ENCODE data around the gene SCCPDH. TPM values are rescaled to one million over a fixed set of nuclear protein-coding genes. Genes with fewer than 3 reads are reported as not detected.
"Not testable (repeated sequence)": the region's sequence is repeated elsewhere in the genome, so short reads cannot be mapped to it uniquely, and the experiment has no call there.

SCCPDH gene
- total and polyA plus RNA-seq, 4 donors, result 59.3 to 69.4 (median 65.4) TPM

DNA sequence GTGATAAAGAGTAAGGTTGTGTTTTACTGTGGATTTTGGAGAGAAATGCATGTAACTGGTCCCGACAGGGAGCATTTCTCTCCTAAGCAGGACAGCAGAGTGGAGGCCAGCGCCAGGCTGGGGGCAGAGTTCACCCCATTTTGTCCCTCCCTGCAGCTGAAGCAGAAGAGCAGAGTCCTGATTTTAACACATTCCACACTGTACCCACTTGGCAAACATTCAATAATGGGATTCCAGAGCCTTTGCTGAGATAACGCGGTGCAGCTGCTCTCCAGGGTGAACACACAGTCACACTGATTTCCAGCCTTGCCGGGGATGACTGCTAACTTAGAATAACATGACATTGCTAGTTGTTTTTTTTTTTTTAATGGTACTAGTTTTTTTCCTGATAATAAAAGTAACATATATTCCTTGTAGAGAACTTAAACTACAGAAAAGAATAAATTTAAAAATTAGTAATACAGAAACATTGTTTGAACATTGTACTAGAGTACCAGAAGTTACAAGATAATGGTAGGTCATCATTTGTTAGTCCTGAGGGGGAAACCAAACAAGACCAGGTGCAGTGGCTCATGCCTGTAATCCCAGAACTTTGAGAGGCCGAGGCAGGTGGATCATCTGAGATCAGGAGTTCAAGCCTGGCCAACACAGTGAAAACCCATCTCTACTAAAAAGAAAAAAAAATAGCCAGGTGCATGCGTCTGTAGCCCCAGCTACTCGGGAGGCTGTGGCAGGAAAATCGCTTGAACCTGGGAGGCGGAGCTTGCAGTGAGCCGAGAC is 77.2 kb downstream of the SCCPDH start:
- H3K4me3 ChIP-seq (ENCODE audit: low read depth, low read length), result no peak overlapping the region

DNA sequence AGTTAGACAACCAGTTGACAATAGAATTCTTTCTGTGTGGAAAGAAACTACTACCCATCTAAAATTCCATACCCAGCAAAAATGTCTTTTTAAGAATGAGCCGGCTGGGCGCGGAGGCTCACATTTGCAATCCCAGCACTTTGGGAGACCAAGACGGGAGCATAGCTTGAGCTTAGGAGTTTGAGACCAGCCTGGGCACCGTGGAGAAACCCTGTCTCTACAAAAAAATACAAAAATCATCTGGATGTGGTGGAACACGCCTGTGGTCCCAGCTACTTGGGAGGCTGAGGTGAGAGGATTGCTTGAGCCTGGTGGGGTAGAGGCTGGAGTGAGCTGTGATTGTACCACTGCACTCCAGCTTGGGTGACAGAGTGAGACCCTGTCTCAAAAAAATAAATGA is 79.2 kb downstream of the SCCPDH start:
- Histone ChIP-seq H3K4me1 (ENCODE audit: control insufficient read depth, insufficient read depth, low read length) (peaks cover 13% of the 10 kb centered on the region), H3K36me3 (ENCODE audit: control insufficient read depth, insufficient read depth, low read length) (no peaks in the 10 kb centered on the region), H3K4me3 (ENCODE audit: low read depth, low read length) (no peak overlapping the region), H3K27ac (ENCODE audit: low read depth, low read length) (no peak overlapping the region), H3K9me3 (ENCODE audit: control insufficient read depth, insufficient read depth, low read length) (no peaks in the 10 kb centered on the region), H3K27me3 (ENCODE audit: control insufficient read depth, insufficient read depth, low read length) (no peaks in the 10 kb centered on the region)
- 98% methylated on average over 5 of the region's 6 CpGs for WGBS (ENCODE audit: insufficient coverage)
- no peak for DNase-seq (ENCODE audit: low read depth in 4 of 6, low spot score in 6 of 6)

More for the DNA sequence above, 77.2 kb downstream of the SCCPDH start:
- Histone ChIP-seq H3K27me3 (ENCODE audit: control insufficient read depth, insufficient read depth, low read length) (no peaks in the 10 kb centered on the region), H3K4me1 (ENCODE audit: control insufficient read depth, insufficient read depth, low read length) (peaks cover 13% of the 10 kb centered on the region), H3K9me3 (ENCODE audit: control insufficient read depth, insufficient read depth, low read length) (no peaks in the 10 kb centered on the region), H3K27ac (ENCODE audit: low read depth, low read length) (no peak overlapping the region), H3K36me3 (ENCODE audit: control insufficient read depth, insufficient read depth, low read length) (no peaks in the 10 kb centered on the region)
- WGBS (ENCODE audit: insufficient coverage), result 92% methylated on average over 6 of the region's 11 CpGs
- DNase-seq (ENCODE audit: low read depth in 4 of 6, low spot score in 6 of 6), result peak in 1 of 6 donors; percentile 46

DNA sequence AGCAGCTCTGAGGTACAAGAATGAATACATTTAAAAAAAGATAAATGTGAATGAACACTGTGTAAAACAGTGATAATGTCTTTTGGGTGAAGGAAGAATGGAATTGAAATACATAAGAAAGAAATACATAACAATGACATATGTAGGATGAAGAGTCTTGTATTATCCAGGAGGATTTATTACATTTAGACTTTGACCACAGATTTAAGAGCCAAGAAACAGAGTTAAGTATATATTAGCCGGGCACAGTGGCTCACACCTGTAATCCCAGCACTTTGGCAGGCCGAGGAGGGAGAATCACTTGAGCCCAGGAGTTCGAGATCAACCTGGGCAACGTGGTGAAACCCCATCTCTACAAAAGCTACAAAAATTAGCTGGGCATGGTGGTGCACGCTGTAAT is 79.7 kb downstream of the SCCPDH start:
- no peak overlapping the region for H3K27ac ChIP-seq (ENCODE audit: low read depth, low read length)
- H3K36me3 ChIP-seq (ENCODE audit: control insufficient read depth, insufficient read depth, low read length), result no peaks in the 10 kb centered on the region
- no peaks in the 10 kb centered on the region for H3K9me3 ChIP-seq (ENCODE audit: control insufficient read depth, insufficient read depth, low read length)
- 92% methylated on average over 5 of the region's 5 CpGs for WGBS (ENCODE audit: insufficient coverage)
- DNase-seq (ENCODE audit: low read depth in 4 of 6, low spot score in 6 of 6), result no peak
- H3K4me1 ChIP-seq (ENCODE audit: control insufficient read depth, insufficient read depth, low read length), result peaks cover 10% of the 10 kb centered on the region
- H3K27me3 ChIP-seq (ENCODE audit: control insufficient read depth, insufficient read depth, low read length), result no peaks in the 10 kb centered on the region
- no peak overlapping the region for H3K4me3 ChIP-seq (ENCODE audit: low read depth, low read length)

DNA sequence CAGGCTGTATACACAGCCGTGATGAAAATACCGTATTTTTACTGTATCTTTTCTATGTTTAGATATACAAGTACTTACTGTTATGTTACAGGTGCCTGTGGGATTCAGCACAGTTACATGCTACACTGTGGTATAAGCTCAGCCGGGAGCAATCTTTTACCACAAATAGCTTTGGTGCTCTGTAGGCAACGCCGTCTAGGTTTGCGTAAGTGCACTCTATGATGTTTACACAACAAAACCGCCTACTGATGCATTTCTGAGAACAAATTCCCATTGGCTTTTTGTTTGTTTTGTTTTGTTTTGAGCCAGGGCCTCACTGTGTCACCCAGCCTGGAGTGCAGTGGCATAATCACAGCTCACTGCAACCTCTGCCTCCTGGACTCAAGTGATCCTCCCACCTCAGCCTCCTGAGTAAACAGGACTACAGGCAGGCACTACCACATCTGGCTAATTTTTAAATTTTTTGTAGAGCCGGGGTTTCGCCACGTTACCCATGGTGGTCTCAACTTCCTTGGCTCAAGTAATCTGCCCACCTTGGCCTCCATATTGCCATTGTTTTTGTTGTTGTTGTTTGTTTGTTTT is 81.0 kb downstream of the SCCPDH start:
- 86% methylated on average over 1 of the region's 10 CpGs for WGBS (ENCODE audit: insufficient coverage)
- no peak overlapping the region for H3K4me3 ChIP-seq (ENCODE audit: low read depth, low read length)
- no peaks in the 10 kb centered on the region for H3K9me3 ChIP-seq (ENCODE audit: control insufficient read depth, insufficient read depth, low read length)
- H3K27ac ChIP-seq (ENCODE audit: low read depth, low read length), result no peak overlapping the region
- H3K27me3 ChIP-seq (ENCODE audit: control insufficient read depth, insufficient read depth, low read length), result no peaks in the 10 kb centered on the region
- H3K36me3 ChIP-seq (ENCODE audit: control insufficient read depth, insufficient read depth, low read length), result no peaks in the 10 kb centered on the region
- H3K4me1 ChIP-seq (ENCODE audit: control insufficient read depth, insufficient read depth, low read length), result peaks cover 4% of the 10 kb centered on the region
- DNase-seq (ENCODE audit: low read depth in 4 of 6, low spot score in 6 of 6), result no peak

DNA sequence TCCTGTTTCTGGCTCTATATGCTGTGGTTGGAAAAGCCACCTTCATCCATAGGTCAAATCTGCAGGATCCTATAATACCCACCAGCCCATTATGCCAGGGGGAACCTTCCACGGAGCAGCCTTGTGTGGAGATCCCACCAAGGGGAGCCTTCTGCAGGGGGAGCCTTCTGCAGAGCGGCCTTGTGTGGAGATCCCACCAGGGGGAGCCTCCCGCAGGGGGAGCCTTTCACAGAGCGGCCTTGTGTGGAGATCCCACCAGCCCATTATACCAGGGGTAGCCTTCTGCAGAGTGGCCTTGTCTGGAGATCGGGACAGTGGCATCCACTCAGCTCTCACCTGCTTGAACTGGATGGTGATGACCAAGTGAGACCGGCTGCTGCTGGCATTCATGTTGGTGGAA is 85.3 kb downstream of the SCCPDH start:
- no peaks in the 10 kb centered on the region for H3K27me3 ChIP-seq (ENCODE audit: control insufficient read depth, insufficient read depth, low read length)
- no peaks in the 10 kb centered on the region for H3K4me1 ChIP-seq (ENCODE audit: control insufficient read depth, insufficient read depth, low read length)
- no peak for DNase-seq (ENCODE audit: low read depth in 4 of 6, low spot score in 6 of 6)
- no peaks in the 10 kb centered on the region for H3K36me3 ChIP-seq (ENCODE audit: control insufficient read depth, insufficient read depth, low read length)
- no peaks in the 10 kb centered on the region for H3K9me3 ChIP-seq (ENCODE audit: control insufficient read depth, insufficient read depth, low read length)
- no peak overlapping the region for H3K27ac ChIP-seq (ENCODE audit: low read depth, low read length)
- H3K4me3 ChIP-seq (ENCODE audit: low read depth, low read length), result no peak overlapping the region
- WGBS (ENCODE audit: insufficient coverage), result 92% methylated on average over 5 of the region's 6 CpGs

DNA sequence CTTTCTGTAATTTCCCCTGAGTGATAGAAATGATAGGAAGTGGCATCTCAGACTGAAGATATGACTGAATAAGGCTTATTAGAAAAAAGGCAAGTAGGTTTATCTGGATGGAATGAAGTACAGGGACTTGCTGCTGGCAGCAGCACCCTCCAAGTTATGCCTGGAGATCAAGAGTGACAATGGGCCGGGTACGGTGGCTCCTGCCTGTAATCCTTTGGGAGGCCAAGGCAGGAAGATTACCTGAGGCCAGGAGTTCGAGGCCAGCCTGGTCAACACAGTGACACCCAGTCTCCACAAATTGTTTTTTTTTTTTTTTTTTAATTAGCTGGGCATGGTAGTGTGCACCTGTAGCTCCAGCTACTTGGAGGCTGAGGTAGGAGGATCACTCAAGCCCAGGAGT is 87.8 kb downstream of the SCCPDH start:
- Histone ChIP-seq H3K4me1 (ENCODE audit: control insufficient read depth, insufficient read depth, low read length) (no peaks in the 10 kb centered on the region), H3K4me3 (ENCODE audit: low read depth, low read length) (no peak overlapping the region), H3K9me3 (ENCODE audit: control insufficient read depth, insufficient read depth, low read length) (no peaks in the 10 kb centered on the region), H3K36me3 (ENCODE audit: control insufficient read depth, insufficient read depth, low read length) (no peaks in the 10 kb centered on the region), H3K27me3 (ENCODE audit: control insufficient read depth, insufficient read depth, low read length) (no peaks in the 10 kb centered on the region), H3K27ac (ENCODE audit: low read depth, low read length) (no peak overlapping the region)
- 95% methylated on average over 2 of the region's 3 CpGs for WGBS (ENCODE audit: insufficient coverage)
- no peak for DNase-seq (ENCODE audit: low read depth in 4 of 6, low spot score in 6 of 6)

DNA sequence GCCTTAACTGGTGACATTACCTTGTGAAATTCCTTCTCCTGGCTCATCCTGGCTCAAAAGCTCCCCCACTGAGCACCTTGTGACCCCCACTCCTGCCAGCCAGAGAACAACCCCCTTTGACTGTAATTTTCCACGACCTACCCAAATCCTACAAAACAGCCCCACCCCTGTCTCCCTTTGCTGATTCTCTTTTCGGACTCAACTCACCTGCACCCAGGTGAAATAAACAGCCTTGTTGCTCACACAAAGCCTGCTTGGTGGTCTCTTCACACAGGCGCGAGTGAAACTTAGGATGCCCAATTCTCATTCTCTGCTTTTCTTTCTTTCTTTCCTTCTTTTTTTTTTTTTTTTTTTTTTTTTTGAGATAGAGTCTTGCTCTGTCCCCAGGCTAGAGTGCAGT is 89.1 kb downstream of the SCCPDH start:
- not testable (repeated sequence) for H3K27me3 ChIP-seq (ENCODE audit: control insufficient read depth, insufficient read depth, low read length); H3K4me3 ChIP-seq (ENCODE audit: low read depth, low read length); H3K4me1 ChIP-seq (ENCODE audit: control insufficient read depth, insufficient read depth, low read length); DNase-seq (ENCODE audit: low read depth in 4 of 6, low spot score in 6 of 6); H3K27ac ChIP-seq (ENCODE audit: low read depth, low read length); H3K9me3 ChIP-seq (ENCODE audit: control insufficient read depth, insufficient read depth, low read length); H3K36me3 ChIP-seq (ENCODE audit: control insufficient read depth, insufficient read depth, low read length)
- WGBS (ENCODE audit: insufficient coverage), result 79% methylated on average over 2 of the region's 4 CpGs

DNA sequence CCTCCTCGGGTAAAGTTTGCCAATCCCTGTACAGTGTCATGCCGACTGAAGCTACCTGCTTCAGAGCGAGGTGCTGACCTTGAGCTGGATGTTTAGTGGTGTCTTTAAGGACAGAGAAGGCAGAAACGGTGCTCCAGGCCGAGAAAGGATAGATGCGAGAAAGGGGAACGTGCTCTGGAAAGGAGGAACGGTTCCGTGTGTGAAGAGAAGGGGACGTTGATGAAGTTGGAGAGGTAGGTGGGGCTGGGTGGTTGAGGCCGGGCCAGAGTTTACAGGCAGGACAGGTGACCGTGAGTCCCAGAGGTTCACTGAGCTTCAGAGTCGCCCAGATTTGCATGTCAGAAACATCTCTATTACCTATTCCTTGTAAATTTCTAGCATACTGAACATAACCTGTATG is 90.7 kb downstream of the SCCPDH start:
- no peaks in the 10 kb centered on the region for H3K36me3 ChIP-seq (ENCODE audit: control insufficient read depth, insufficient read depth, low read length)
- no peaks in the 10 kb centered on the region for H3K4me1 ChIP-seq (ENCODE audit: control insufficient read depth, insufficient read depth, low read length)
- no peak overlapping the region for H3K27ac ChIP-seq (ENCODE audit: low read depth, low read length)
- DNase-seq (ENCODE audit: low read depth in 4 of 6, low spot score in 6 of 6), result no peak
- H3K4me3 ChIP-seq (ENCODE audit: low read depth, low read length), result no peak overlapping the region
- H3K27me3 ChIP-seq (ENCODE audit: control insufficient read depth, insufficient read depth, low read length), result no peaks in the 10 kb centered on the region
- no peaks in the 10 kb centered on the region for H3K9me3 ChIP-seq (ENCODE audit: control insufficient read depth, insufficient read depth, low read length)
- WGBS (ENCODE audit: insufficient coverage), result 93% methylated on average over 11 of the region's 13 CpGs

DNA sequence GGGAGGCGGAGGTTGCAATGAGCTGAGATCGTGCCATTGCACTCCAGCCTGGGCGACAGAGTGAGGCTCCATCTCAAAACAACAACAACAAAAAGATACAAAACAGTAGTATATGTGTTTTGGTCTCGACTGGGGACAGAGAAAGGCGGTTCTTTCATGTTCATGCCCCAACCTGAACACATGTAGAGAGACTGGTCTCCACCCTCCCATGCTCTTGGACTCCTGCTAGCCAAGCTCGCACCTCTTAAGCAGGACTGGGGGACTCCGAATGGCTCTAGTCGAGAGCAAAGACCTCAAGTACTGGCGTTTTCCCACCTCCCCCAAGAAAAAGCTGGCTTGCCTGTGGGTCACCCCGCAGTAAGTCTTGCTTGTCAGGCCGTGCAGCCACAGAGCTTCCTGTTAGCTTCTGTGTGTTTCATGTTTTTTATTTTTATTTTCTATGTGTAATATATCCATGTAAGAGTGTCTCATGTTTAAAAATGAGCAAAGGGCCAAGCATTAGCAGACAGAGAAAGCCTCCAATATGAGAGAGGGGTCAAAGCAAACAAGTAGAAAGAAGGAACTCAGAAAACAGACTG is 91.6 kb downstream of the SCCPDH start:
- Histone ChIP-seq H3K4me1 (ENCODE audit: control insufficient read depth, insufficient read depth, low read length) (no peaks in the 10 kb centered on the region), H3K27ac (ENCODE audit: low read depth, low read length) (no peak overlapping the region), H3K36me3 (ENCODE audit: control insufficient read depth, insufficient read depth, low read length) (no peaks in the 10 kb centered on the region), H3K4me3 (ENCODE audit: low read depth, low read length) (no peak overlapping the region), H3K27me3 (ENCODE audit: control insufficient read depth, insufficient read depth, low read length) (no peaks in the 10 kb centered on the region), H3K9me3 (ENCODE audit: control insufficient read depth, insufficient read depth, low read length) (no peaks in the 10 kb centered on the region)
- WGBS (ENCODE audit: insufficient coverage), result 92% methylated on average over 4 of the region's 11 CpGs
- no peak for DNase-seq (ENCODE audit: low read depth in 4 of 6, low spot score in 6 of 6)
